Adrenal gland (tissue), 5 donors: ENCODE data around the gene EFS.

Experiments used
- POLR2A ChIP-seq, 2 donors: fragments of 450-650 bp; IDR thresholded peaks; one replicate each; pipeline ENCODE4 v1.6.1; 2017; ENCODE audit warnings: antibody characterized with exemption in 2 of 2, mild to moderate bottlenecking in 2 of 2, moderate library complexity in 1 of 2
- TF ChIP-seq, protein P1 (sequence below), 6 experiments: fragments of 450-650 bp in 4 of 6; fragments of 200-600 bp in 2 of 6; sonication (generic) in 1 of 6; IDR thresholded peaks; 1 replicate in 5 of 6; 2 replicates in 1 of 6; pipeline versions ENCODE4 v1.5.1 to v1.8.0; 2016 to 2021; ENCODE audit warnings: antibody characterized with exemption in 6 of 6, mild to moderate bottlenecking in 2 of 6, moderate library complexity in 1 of 6
- donor health status: DM: no; HTN: no; CAD: no.

DNA sequence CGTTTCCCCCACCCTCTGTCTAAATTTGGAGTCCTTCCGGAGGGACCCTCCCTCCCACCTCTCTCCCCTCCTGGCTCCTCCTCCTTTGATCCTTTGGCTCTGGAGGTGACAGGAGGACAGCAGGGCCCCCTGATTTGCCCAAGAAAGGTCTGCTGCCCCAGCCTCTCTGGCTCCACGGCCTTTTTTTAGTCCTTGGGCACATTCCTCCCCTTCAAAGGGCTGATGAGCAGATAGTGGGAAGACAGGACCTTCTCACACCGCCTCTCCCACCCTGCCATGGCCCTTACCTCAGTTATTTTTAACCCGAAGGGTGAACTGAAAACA is 43.3 kb upstream of the EFS start:
- TF ChIP-seq, protein P1, sequence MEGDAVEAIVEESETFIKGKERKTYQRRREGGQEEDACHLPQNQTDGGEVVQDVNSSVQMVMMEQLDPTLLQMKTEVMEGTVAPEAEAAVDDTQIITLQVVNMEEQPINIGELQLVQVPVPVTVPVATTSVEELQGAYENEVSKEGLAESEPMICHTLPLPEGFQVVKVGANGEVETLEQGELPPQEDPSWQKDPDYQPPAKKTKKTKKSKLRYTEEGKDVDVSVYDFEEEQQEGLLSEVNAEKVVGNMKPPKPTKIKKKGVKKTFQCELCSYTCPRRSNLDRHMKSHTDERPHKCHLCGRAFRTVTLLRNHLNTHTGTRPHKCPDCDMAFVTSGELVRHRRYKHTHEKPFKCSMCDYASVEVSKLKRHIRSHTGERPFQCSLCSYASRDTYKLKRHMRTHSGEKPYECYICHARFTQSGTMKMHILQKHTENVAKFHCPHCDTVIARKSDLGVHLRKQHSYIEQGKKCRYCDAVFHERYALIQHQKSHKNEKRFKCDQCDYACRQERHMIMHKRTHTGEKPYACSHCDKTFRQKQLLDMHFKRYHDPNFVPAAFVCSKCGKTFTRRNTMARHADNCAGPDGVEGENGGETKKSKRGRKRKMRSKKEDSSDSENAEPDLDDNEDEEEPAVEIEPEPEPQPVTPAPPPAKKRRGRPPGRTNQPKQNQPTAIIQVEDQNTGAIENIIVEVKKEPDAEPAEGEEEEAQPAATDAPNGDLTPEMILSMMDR (IDR thresholded peaks at IDR 0.05) = no peak
- TF ChIP-seq POLR2A (IDR thresholded peaks at IDR 0.05) = no peak
